ENCODE measurements around the gene METTL6. TPM values are rescaled to one million over a fixed set of nuclear protein-coding genes. Genes with fewer than 3 reads are reported as not detected.

Gene METTL6
- total RNA-seq, 2 donors from 2014 or later: 22.3 to 24.8 TPM

GRCh38 chr3:15404767-15405166 is 22.6 kb downstream of the METTL6 start:
- H3K27me3 Mint-ChIP-seq (ENCODE audit: insufficient read depth): no peaks in the 10 kb centered on the region
- Histone ChIP-seq H3K4me3 (ENCODE audit: low read length) (no peak overlapping the region), H3K4me1 (ENCODE audit: control insufficient read depth, insufficient read depth, low read length) (no peaks in the 10 kb centered on the region), H3K27ac (ENCODE audit: low read depth, low read length) (no peak overlapping the region), H3K9me3 (ENCODE audit: control insufficient read depth, low read length) (no peaks in the 10 kb centered on the region), H3K27me3 (ENCODE audit: control insufficient read depth, insufficient read depth, low read length, poor library complexity, severe bottlenecking) (no peaks in the 10 kb centered on the region), H3K9ac (ENCODE audit: extremely low read depth, low read length, poor library complexity, severe bottlenecking) (no peak overlapping the region), H3K36me3 (ENCODE audit: control insufficient read depth, insufficient read depth, low read length) (peaks cover 7% of the 10 kb centered on the region)
- H3K27ac Mint-ChIP-seq: no peak overlapping the region
- peaks cover 8% of the 10 kb centered on the region for H3K36me3 Mint-ChIP-seq (ENCODE audit: low read depth)
- no peaks in the 10 kb centered on the region for H3K9me3 Mint-ChIP-seq
- H3K4me3 Mint-ChIP-seq: no peak overlapping the region
- DNase-seq: no peak
- H3K4me1 Mint-ChIP-seq: no peaks in the 10 kb centered on the region
- TF ChIP-seq CTCF (conservative IDR thresholded peaks at IDR 0.05): no peak
- WGBS, 2 experiments (ENCODE audit: insufficient coverage in 1 of 2, insufficient read length in 1 of 2): 95 to 100% methylated on average over 1 of the region's 1 CpG

- no peak overlapping the region for H3K27ac Mint-ChIP-seq
These were observed 23.4 kb downstream of the METTL6 start for GRCh38 chr3:15403965-15404364.

GRCh38 chr3:15403495-15403894 is 23.8 kb downstream of the METTL6 start:
- no peaks in the 10 kb centered on the region for H3K4me1 Mint-ChIP-seq
- H3K9me3 Mint-ChIP-seq: peaks cover 3% of the 10 kb centered on the region
- no peaks in the 10 kb centered on the region for H3K4me1 ChIP-seq (ENCODE audit: control insufficient read depth, insufficient read depth, low read length)
- no peak overlapping the region for H3K4me3 ChIP-seq (ENCODE audit: low read length)
- DNase-seq: no peak
- H3K4me3 Mint-ChIP-seq: no peak overlapping the region
- peaks cover 3% of the 10 kb centered on the region for H3K36me3 Mint-ChIP-seq (ENCODE audit: low read depth)
- no peak overlapping the region for H3K27ac Mint-ChIP-seq
- H3K9me3 ChIP-seq (ENCODE audit: control insufficient read depth, low read length): no peaks in the 10 kb centered on the region
- WGBS, 2 experiments (ENCODE audit: insufficient coverage in 1 of 2, insufficient read length in 1 of 2): 94 to 100% methylated on average over 3 of the region's 3 CpGs
- H3K27me3 Mint-ChIP-seq (ENCODE audit: insufficient read depth): no peaks in the 10 kb centered on the region
- H3K36me3 ChIP-seq (ENCODE audit: control insufficient read depth, insufficient read depth, low read length): no peaks in the 10 kb centered on the region
- TF ChIP-seq CTCF (conservative IDR thresholded peaks at IDR 0.05): no peak
- H3K27me3 ChIP-seq (ENCODE audit: control insufficient read depth, insufficient read depth, low read length, poor library complexity, severe bottlenecking): no peaks in the 10 kb centered on the region
- no peak overlapping the region for H3K27ac ChIP-seq (ENCODE audit: low read depth, low read length)
- H3K9ac ChIP-seq (ENCODE audit: extremely low read depth, low read length, poor library complexity, severe bottlenecking): no peak overlapping the region

More at GRCh38 chr3:15403965-15404364, 23.4 kb downstream of the METTL6 start:
- 92 to 97% methylated on average over 3 of the region's 3 CpGs for WGBS, 2 experiments (ENCODE audit: insufficient coverage in 1 of 2, insufficient read length in 1 of 2)
- no peaks in the 10 kb centered on the region for H3K27me3 Mint-ChIP-seq (ENCODE audit: insufficient read depth)
- no peaks in the 10 kb centered on the region for H3K27me3 ChIP-seq (ENCODE audit: control insufficient read depth, insufficient read depth, low read length, poor library complexity, severe bottlenecking)
- DNase-seq: no peak
- H3K4me1 ChIP-seq (ENCODE audit: control insufficient read depth, insufficient read depth, low read length): no peaks in the 10 kb centered on the region
- H3K4me3 Mint-ChIP-seq: no peak overlapping the region
- peaks cover 3% of the 10 kb centered on the region for H3K36me3 Mint-ChIP-seq (ENCODE audit: low read depth)
- no peak overlapping the region for H3K9ac ChIP-seq (ENCODE audit: extremely low read depth, low read length, poor library complexity, severe bottlenecking)
- H3K27ac ChIP-seq (ENCODE audit: low read depth, low read length): no peak overlapping the region
- no peak for TF ChIP-seq CTCF (conservative IDR thresholded peaks at IDR 0.05)
- no peaks in the 10 kb centered on the region for H3K9me3 Mint-ChIP-seq
- no peaks in the 10 kb centered on the region for H3K9me3 ChIP-seq (ENCODE audit: control insufficient read depth, low read length)
- no peaks in the 10 kb centered on the region for H3K4me1 Mint-ChIP-seq
- H3K36me3 ChIP-seq (ENCODE audit: control insufficient read depth, insufficient read depth, low read length): no peaks in the 10 kb centered on the region
- H3K4me3 ChIP-seq (ENCODE audit: low read length): no peak overlapping the region

All from endodermal cell (in vitro differentiated cells).